SKM-1 treated with dmso at 0.1 percent for 144 hours (cell line): ENCODE data around the gene TMF1.
A peak's percentile ranks its signal among the peaks of the same experiment; 100 is the strongest.

Experiments used
- DNase-seq: peaks from one replicate; lab custom pipeline; 2025; ENCODE audit not compliant: unreplicated experiment; lab: John Stamatoyannopoulos, UW

The TMF1 gene

DNA sequence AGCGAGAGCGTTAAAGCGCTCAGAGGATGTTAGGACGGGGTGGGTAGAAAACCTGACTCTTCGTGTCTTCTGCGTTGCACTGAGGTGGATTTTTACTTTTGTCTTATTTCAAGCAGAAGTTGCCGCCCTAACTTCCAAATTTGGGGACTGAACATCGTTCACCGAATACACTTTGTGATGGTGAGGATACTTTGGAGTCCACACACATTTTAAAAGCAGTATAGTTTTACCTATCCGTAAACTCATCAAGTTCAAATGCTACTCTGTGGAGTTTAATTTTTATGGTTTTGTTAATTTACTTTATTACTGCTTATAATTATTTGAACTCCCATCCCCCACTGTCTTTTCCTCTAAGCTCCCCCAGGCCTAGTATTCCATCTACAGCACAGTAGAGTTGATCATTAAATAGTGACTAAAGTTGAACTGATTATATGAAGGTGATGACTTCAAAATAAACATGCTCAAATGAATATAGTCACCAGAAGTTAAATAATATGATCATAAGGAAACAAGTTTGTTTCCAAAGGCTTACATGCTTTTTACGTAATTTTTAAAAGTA is 38.0 kb downstream of the TMF1 start:
- no peak for DNase-seq

DNA sequence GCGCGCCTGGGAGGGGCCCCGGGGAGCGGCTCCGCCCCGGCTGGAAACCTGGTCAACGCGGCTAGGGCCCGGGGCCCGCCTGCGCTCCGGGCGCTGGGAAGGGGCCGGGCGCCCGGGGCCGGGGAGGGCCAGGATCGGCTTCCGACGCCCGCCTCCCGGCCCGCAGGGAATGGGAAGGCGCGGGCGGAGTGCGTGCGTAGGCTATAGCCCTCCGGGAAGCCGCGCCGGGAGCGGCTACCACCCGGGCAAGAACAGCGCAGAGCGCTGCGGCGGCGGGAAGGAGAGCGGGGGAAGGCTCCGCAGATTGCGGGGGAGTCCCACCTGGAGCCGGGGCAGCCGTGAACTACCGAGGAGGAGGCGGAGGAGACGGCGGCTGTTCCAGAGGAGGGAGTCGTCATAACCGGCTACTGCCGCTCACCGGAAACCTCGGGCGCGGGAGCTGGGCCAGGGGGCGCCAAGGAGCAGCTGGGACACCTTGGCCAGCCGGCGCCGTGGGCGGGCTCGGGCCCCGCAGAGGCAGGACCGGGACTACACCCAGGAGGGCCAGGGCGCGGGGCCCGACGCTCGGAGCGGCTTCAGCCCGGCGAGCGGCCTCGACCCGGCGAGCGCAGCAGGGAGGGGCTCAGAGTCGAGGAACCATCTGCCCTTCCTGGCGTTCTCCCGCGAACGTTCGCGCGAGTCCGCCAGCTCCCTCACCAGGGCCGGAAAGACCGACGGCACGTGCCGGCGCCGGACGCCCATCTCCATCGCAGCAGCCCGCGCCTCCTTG is 38.7 kb downstream of the TMF1 start, which contains the start of gene EOGT:
EOGT (minus strand) TSS at position 432 of the 769 bp plus-strand sequence. CDS start 3,838 bp downstream, outside the sequence.
- peak; percentile 75 for DNase-seq

DNA sequence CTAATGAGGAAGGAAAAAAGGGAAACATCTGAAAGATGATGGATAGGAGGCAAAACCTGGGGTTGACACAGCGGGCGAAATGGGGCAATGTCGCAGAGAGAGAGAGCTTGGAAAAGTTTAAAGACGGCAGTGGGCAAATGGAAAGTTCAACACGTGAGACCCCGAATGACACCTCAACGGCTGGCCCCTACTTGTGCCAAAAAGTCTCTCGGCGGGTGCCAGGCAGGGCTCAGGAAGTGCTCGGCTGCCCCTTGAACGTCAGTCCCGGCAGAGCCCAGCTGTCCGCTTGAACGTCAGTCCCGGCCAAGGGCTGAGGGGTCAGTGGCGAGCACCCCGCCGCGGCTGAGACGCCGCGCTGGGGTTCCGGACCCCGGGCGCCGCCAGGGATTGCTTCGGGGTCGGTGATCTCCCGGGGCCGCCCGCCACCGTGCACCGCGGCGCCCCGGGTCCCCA is 39.3 kb downstream of the TMF1 start:
- DNase-seq, result no peak

GRCh38 chr3:69012100-69012799 is 39.9 kb downstream of the TMF1 start:
- DNase-seq, result no peak

DNA sequence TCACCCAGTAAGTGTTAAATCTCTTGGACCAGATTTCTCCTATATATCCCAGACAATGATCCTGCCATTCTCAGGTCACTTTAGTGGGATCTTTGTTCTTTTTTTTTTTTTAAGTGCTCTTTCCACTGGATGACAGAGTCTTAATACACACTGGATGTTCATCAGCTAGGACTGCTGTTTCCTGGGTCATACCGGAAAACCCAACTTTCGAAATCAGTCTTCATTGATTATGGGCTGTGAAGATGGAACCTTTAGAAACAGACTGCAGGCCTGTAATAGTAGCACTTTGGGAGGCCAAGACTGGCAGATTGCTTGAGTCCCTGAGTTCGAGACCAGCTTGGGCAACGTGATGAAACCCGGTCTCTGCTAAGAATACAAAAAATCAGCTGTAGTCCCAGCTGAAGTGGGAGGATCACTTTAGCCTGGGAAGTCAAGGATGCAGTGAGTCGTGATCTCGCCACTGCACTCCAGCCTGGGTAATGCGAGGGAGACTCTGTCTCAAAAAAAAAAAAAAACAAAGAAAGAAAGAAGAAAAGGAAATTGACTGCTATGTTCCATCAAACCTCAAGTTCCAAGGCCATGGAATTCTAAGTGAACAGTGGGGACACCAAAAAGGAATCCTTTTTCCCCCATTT is 40.9 kb downstream of the TMF1 start:
- no peak for DNase-seq

DNA sequence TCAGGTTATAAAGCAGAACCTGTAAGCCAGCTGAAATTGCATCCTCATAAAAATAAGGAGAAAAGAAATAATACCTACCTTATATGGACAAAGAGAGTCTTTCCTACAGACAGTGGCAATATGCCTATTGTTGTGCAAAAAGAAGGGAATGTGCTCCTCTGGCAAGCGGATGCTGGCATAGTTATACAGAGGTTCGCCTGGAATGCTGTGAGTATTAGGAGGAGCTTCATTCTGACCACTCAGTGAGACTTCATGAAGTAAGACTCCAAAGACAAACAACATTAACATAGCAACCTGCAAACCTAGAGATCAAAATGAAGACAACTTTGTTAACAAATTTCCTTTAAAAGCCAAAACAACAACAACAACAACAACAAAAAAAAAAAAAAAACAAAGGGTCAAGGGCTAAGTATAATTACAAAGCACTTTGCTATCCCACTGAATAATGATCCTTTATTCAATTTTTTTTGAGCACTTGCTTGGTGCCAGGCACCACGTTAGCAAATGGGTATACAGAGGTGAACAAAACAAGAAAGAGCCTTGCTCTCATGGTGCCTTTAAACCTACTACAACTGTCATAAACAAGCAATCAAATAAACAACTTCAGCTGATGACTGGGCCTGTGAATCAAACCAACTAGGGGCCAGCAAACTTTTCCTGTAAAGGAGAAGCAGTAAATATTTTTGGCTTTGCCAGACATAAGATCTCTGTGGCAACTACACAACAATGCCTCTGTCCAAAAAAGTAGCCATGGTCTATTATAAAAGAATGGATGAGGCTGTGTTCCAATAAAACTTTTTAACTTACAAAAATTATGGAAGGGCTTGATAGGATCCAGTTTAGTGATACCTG is 42.3 kb downstream of the TMF1 start:
- no peak for DNase-seq

DNA sequence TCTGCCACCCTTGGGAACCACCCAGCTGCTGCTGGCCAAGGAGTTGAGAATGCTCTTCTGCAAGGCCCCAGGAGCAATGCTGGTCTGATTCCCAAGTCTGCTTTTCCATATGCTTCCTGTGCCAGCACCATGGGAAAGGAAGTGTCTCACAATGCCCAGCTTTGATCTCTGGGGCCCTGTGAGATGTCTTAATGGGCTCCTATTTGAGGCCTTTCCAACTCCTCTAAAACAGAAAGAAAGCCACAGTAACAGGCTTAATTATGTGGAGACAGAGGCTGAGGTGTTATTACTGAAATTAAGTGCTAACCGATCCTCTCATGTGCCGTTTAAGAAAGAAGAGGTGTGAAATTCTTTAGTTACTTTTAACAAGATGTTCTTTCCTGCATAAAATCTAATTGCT is 43.2 kb downstream of the TMF1 start:
- DNase-seq, result no peak

DNA sequence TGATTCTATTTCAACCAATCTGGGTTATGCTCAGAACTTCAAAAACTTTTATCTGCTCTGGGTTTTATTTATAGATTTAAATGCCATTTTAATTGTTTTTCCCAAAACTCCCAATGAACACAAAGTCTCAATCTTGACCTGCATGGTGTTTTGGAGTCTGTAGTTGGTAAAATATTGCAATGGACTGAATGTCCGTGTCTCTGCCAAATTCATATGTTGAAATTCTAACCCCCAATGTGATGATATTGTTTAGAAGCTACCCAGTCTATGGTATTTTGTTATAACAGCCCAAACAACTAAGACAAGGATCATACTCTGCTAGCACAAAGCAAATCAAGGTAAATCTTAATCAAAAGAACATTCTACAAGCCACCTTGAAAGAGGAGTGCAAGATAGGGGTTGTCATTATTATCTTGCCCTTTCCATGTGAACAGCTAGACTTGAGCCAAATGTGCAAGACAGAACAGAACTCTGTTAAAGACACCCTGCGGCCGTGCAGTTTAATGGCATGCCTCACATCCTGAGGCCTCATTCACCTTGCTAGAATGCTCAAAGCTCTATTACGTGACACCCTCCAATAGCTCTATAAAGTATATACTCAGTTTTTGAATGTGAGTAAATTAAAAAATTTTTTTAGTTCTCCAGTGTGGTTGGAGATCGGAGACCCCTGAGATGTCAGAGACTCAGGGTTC is 46.2 kb downstream of the TMF1 start:
- no peak for DNase-seq

GRCh38 chr3:69005071-69005790 is 46.9 kb downstream of the TMF1 start:
- DNase-seq, result no peak

- DNase-seq, result no peak
Observed at GRCh38 chr3:69004138-69004537, 48.0 kb downstream of the TMF1 start.

DNA sequence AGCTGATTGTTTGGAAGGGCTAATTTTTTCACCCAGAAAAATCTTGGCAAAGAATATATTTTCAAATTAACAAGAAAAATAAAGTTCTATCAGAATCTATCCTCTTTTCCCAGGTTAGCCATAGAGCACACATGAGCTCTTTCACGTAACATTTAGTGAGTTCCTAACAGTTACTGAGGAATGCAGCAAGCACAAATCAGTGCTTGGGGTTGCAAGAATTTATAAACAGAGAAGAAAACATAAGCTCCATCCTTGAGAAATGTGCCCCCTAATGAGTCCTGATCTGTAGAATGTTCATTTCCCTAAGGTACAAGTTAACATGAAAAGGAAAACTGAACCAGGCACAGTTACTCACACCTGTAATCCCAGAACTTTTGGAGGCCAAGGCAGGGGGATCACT is 52.5 kb downstream of the TMF1 start:
- DNase-seq, result no peak

GRCh38 chr3:68999158-68999557 is 53.0 kb downstream of the TMF1 start:
- no peak for DNase-seq

DNA sequence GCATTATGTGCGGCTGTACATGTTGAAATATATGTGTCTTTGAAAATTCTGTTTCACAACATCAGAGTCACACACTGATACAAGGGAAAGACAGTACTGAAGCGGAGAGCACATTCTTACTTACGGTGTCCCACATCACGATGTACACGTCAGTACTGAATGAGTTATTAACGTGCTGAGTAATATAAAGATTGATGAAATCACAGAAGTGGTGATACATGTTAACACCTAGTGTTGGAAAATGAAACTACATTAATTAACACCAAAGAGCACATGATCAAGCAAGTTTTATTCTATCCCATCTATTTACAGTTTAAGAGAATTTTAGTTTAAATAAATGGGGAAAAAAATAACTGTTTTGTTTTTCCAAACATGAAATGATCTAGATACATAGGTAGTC is 54.2 kb downstream of the TMF1 start:
- DNase-seq, result no peak

GRCh38 chr3:68996356-68996995 is 55.7 kb downstream of the TMF1 start:
- no peak for DNase-seq

GRCh38 chr3:68988740-68989139 is 63.4 kb downstream of the TMF1 start:
- no peak for DNase-seq

GRCh38 chr3:68987322-68987721 is 64.8 kb downstream of the TMF1 start:
- DNase-seq, result no peak

DNA sequence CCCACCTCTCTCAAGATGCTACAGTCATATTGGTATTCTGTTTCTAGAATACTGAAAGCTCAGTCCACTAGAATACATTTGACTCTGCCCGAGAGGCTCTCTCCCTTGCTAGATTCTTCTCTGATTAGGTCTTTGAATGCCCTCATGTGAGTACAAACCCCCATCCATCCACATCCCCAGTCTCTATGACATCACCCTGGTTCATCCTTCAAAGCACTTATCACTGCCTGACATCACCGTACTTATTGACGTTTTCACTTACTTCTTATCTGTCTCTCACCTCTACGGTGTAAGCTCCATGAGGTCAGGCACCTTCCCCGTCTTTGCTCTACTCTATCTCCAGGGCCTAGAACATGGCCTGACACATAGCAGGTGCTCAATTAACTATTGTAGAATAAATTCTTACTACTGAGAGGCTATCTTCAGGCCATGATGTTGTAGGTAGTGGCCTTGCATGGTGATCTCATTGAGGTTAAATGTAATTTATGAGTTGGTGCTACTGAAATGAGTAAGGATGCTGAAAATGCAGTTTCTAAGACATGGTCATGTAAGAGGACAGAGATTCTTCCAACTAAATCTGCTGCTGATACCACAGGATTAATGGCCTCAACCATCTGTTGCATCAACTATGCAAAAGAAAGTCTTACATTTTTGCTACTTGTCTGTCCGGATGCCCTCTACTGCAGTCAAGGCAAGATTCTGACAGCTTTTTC is 65.5 kb downstream of the TMF1 start:
- no peak for DNase-seq

DNA sequence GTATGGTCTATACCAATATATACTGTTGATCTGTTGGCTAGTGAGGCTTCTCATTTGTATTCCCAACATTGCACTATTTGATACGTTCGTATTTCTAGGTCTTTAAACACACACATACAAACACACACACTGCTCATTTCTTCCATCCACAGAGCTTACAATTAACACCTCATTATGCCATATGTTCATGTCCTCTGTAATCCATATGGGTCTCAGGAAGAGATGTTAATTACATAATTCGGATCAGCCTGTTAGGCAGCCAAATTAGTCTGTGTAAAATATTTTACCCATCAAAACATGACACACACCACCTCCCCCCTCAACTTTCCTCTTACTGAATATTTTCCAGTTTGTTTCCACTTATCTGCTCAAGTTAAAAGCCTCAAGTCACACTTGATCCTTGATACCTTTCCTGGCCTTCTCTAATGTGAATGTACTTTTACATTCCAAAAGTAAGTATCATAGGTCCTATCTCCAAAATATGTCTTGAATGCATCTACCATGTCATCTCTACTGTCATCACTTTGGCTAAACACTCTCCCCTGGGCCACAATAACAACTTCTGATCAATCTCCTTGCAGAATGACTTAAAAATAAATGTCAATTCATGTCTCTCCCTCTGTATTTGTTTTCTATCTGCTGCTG is 66.9 kb downstream of the TMF1 start:
- no peak for DNase-seq
